Measurements from ENCODE around the gene R3HDML.
"Not testable (repeated sequence)": the region's sequence is repeated elsewhere in the genome, so short reads cannot be mapped to it uniquely, and the experiment has no call there.

Gene R3HDML

DNA sequence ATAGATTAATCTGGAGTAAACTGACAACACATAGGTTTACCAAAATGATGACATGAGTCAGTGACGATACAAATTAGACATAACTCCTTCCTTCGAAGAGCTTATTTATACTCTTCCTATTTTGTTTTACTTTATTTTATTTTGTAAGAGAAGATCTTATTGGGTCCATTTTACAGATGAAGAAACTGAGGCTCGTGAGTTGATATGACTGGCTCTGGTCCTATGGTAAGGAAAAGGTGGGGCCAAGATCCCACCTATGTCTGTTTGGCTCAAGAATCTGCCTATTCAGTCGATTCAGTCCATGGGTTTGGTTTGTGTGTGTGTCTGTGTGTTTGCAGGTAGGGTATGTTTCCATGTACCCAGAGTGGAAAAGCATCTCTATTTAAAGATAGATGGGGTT lies 8.4 kb upstream of the R3HDML start:
- DNase-seq, result no peak

GRCh38 chr20:44331201-44331600 lies 5.6 kb upstream of the R3HDML start:
- no peak for DNase-seq

- no peak for DNase-seq
These were observed 2.5 kb upstream of the R3HDML start for GRCh38 chr20:44334306-44334705.

DNA sequence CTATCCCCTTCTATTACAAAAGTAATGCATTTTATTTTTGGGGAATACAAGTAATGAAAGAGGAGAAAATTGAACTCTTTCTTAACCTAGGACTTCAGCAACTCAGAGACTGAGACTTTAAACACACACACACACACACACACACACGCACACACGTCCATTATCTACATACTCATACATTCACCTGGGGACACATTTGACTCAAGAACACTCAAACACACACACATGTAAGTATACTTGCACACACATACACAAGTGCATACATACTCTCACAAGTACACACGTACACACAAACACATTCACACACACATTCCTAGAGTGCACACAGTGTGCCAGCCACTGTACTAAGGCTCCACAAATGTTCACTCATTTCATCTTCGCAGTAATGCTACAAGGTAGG lies 2.1 kb upstream of the R3HDML start:
- DNase-seq, result no peak

DNA sequence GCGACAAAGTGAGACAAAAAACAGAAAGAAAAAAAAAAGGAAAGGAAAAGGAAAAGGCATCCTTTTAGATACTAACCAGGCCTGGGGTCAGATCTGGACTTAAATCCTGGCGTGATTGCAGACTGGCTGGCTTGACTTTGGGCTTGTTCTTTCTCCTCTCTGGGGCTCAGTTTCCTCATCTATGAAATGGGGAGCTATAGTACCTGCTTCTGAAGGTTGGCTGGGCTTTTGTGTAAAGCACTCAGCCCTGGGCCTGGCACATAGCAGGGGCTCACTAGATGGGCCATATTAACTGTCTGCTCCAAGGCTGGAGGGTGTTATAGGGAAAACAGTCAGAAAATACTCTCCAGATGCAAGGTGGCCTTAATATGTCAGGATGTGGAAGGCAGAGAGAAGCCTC lies 1.2 kb upstream of the R3HDML start:
- DNase-seq, result no peak

- no peak for DNase-seq
These were observed 757 bp upstream of the R3HDML start for GRCh38 chr20:44336086-44336485.

GRCh38 chr20:44342248-44342647 lies 5.4 kb downstream of the R3HDML start:
- peak in 1 of 14 donors; percentile 4 for DNase-seq

GRCh38 chr20:44343162-44343675 lies 6.4 kb downstream of the R3HDML start:
- no peak for DNase-seq

DNA sequence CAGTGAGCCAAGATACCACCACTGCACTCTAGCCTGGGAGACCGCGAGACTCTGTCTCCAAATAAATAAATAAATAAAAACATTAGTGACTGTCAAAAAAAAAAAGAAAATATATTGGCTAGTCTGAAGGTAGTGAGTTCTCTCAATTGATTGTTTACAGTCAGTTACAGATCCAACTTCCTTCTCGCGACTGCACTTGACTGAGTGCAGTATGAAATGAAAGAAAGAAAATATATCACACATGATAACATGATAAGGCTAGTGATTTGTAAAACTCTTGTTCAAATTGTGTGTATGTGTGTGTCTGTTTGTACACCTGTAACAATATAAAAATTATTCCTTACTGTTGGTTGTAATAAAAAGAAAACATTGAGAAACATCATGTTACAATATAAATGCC lies 7.9 kb downstream of the R3HDML start:
- no peak for DNase-seq

DNA sequence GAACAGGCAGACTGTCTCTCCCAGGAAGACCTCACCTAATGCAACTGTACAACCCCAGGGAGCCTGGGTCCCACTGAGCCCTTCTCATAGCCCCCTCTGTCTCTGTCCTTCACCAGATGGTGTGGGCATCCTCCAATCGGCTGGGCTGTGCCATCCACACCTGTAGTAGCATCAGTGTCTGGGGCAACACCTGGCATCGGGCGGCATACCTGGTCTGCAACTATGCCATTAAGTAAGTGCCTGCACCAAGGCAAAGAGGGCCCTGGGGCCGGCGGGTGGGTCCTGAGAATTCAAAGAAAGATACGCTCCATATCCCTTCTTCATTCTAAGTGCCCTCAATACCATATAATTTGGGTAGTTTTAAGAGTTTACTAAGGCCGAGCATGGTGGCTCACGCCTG lies 8.3 kb downstream of the R3HDML start:
- DNase-seq, result no peak

DNA sequence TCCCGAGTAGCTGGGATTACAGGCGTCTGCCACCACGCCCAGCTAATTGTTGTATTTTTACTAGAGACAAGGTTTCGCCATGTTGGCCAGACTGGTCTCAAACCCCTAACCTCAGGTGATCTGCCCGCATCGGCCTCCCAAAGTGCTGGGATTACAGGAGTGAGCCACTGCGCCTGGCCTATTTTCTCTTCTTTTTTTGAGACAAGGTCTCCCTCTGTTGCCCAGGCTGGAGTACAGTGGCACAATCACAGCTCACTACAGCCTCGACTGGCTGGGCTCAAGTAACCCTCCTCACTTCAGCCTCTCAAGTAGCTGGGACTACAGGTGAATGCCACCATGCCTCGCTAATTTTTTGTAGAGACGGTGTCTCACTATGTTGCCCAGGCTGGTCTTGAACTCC lies 9.1 kb downstream of the R3HDML start:
- DNase-seq, result not testable (repeated sequence)

- DNase-seq, result no peak
These were observed 11.4 kb downstream of the R3HDML start for GRCh38 chr20:44348168-44348659.

DNA sequence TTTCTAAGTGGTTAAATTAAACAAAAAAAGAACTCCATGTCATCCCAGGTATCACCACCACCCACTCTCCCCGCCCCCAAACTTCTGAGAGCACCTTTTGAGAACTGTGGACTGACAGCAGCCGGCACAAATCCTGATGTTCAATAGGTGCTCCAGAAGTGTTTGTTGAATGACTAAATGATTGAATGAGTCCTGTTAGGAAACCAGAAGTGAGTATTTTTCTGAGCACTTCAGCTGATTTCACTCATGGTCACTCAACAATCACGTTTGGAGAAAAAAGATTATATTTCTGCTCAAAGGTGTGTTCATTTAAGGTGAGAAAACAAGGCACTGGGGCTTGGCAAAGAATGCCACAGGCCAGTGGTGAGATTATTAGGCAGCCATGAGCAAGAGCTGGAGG lies 12.5 kb downstream of the R3HDML start:
- no peak for DNase-seq

GRCh38 chr20:44350567-44350966 lies 13.7 kb downstream of the R3HDML start:
- DNase-seq, result no peak

DNA sequence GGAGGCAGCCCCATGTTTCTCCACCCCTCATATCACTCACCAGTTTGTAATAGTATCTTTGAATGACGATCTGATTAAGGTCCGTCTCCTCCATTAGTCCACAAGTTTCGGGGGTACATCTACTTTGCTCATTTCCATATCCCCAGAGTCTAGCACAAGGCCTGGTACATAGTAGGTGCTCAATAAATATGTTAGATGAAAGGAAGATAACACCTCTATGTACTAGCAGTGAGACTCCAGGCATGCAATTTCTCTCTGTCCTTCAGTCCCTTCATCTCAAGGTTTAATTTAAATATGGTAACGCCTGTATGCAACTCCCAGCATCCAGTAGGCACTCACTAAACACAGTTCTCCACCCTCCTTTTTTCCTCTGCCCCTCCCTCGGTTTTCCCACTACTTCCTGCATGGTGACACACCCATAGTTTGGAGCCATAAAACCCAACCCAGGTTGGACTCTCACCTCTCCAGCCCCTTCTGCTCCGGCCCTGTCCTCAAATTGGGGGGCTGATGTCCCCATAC lies 18.2 kb downstream of the R3HDML start:
- no peak for DNase-seq

GRCh38 chr20:44355498-44356352 lies 18.9 kb downstream of the R3HDML start, which contains the start of gene HNF4A:
HNF4A (plus strand) TSS chr20:44355699; CDS start chr20:44355805, 106 bp downstream.
- no peak for DNase-seq

DNA sequence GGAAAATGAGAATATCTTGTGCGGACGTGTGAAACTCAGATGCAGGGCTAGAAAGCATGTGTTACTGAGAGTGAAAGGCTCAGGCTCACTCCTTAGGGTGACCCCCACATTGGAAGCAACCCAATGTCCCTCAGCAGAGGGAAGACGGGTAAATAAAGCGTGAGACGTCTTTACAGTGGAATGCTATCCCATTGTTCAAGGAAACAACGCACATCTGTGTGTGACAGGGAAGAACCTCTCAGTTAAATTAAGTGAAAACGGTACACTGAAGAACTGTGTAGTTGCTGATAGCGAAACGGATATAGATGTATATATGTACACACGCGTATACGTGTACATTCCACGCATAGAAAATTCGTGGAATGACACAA lies 19.5 kb downstream of the R3HDML start:
- no peak for DNase-seq

GRCh38 chr20:44357020-44357419 lies 20.2 kb downstream of the R3HDML start:
- no peak for DNase-seq

DNA sequence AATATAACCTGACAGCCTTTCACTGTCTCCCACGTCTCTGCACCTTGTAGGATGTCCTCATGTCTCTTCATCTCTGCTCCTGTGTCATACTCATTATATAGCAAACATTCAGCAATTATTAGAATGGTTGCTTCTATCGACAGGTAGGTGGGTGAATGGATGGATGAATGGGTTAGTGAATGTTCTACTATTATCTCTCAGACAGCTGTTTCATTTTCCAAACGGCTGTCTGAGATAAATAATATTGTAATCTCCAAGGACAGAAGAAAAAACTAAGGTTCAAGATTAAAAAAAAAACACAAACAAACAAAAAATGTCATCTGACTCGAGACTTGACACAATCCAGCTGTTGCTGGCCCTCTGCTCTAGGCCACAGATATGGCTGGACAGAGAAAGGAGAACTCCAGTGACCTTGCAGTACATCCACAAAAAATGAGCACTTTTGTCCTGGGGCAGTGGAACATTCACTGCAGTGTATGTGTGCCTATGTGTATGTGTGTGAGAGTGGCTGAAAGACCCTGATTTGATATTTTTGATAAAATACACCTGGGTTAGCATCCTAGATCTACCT lies 20.8 kb downstream of the R3HDML start:
- no peak for DNase-seq

DNA sequence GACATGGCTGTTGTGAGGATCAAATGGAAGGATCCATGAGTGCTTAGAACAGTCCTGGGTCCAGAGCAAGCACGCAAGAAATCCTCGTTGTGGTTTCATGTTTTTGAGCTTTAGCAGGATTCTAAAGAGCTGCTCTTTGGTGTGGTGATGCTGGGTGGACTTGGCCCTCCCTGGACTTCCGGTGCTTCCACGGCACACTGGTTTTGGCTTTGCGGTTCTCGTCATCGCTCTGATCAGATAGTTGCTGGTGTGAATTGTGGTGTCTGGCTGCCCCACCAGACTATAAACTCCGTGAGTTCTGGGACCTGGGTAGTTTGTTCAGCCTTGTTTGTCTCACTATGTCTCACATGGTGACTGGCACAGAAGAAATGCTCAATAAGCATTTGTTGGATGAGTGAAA lies 21.9 kb downstream of the R3HDML start:
- no peak for DNase-seq

DNA sequence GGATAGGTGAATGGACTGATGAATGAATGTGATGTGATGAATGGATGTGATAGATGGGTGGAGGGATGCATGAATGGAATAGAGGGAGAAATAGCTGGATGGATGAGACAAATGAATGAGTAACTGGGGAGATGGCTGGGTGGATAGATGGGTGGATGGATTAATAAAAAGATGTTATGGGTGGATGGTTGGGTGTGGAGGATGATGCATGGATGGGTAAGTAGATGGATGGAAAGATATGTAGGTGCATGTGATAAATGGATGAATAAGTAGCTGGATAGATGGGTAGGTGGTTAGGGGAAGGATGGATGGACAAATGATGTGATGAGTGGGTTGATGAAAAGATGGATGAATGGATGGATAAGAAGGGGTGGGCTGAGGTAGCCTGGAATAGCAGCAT lies 23.4 kb downstream of the R3HDML start:
- no peak for DNase-seq

DNA sequence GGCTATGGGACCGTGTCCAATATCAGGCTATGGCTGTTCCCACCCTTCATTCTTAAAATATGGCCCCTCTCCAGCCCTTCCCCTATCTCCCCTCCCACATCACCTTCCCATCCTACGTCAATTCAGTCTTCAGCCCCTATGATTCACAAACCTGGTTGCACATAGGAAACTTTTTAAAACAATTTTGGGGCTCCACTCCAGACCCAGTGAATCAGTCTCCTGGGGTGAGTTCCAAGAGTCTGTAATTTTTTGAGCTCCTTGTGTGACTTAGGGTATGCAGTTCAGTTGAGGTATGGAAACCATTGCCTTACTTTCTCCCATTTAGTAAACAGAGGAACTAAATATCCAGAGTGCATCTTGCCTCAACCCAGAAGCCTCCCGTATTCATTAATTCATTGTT lies 24.2 kb downstream of the R3HDML start:
- DNase-seq, result no peak

DNA sequence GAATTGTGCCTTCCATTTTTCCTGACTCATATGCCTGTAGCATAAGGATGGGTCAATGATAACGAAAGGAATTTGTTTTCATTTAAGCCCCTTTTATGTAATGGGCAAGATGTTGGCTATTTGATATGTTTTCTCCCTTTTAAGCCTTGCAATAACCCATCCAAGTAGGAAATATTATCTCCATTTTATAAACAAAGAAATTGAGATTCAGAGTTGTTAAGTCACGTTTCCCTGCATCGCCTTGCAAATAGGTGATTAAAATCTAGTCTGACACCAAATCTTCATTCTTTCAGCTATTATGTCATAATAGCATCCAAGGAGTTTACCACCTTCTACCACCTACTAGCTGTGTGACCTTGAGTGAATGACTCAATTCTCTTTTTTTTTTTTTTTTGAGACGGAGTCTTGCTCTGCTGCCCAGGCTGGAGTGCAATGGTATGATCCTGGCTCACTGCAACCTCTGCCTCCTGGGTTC lies 25.7 kb downstream of the R3HDML start:
- no peak for DNase-seq

DNA sequence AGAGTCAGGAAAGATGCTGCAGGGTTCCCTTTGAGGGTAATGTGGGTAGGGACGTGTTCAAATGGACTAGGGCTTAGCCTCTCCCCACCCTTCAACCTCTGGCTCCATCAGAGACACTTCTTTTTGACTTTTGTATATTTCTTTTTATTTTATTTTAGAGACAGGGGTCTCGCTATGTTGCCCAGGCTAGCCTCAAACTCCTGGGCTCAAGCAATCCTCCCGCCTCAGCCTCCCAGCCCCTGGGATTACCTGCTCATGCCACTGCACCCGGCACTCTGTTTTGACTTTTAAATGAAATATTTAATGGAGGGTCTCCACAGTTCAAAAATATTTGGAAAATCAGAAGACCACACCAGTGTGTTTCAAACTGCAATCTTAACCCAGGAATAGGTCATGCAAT lies 27.2 kb downstream of the R3HDML start:
- DNase-seq, result no peak

All from C1 segment of cervical spinal cord (tissue), 14 donors.